ENCODE measurements around the gene FOXO3.

DNA sequence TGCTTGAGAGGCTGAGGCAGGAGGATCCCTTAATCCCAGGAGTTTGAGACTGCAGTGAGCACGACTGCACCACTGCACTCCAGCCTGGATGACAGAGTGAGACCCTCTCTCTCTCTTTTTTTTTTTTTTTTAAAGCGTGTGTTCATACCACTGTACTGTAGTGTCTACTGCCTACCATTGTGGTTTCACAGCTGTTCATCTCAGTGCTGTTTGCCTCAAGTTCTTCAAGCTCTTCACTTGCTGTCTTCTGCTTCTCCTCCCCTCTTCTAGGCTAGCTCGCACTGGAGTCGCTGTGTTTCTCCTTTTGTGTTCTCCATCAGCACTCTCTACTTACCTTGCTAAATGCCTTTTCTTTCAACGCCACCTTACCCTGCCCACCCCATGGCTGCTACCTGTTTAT, 7.4 kb downstream of the FOXO3 start:
- TF ChIP-seq, protein P1, sequence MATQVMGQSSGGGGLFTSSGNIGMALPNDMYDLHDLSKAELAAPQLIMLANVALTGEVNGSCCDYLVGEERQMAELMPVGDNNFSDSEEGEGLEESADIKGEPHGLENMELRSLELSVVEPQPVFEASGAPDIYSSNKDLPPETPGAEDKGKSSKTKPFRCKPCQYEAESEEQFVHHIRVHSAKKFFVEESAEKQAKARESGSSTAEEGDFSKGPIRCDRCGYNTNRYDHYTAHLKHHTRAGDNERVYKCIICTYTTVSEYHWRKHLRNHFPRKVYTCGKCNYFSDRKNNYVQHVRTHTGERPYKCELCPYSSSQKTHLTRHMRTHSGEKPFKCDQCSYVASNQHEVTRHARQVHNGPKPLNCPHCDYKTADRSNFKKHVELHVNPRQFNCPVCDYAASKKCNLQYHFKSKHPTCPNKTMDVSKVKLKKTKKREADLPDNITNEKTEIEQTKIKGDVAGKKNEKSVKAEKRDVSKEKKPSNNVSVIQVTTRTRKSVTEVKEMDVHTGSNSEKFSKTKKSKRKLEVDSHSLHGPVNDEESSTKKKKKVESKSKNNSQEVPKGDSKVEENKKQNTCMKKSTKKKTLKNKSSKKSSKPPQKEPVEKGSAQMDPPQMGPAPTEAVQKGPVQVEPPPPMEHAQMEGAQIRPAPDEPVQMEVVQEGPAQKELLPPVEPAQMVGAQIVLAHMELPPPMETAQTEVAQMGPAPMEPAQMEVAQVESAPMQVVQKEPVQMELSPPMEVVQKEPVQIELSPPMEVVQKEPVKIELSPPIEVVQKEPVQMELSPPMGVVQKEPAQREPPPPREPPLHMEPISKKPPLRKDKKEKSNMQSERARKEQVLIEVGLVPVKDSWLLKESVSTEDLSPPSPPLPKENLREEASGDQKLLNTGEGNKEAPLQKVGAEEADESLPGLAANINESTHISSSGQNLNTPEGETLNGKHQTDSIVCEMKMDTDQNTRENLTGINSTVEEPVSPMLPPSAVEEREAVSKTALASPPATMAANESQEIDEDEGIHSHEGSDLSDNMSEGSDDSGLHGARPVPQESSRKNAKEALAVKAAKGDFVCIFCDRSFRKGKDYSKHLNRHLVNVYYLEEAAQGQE (IDR thresholded peaks at IDR 0.05; ENCODE audit: borderline replicate concordance in 1 of 2, low read depth in 1 of 2, low read length in 2 of 2), result no peak
- TF ChIP-seq, protein P2, sequence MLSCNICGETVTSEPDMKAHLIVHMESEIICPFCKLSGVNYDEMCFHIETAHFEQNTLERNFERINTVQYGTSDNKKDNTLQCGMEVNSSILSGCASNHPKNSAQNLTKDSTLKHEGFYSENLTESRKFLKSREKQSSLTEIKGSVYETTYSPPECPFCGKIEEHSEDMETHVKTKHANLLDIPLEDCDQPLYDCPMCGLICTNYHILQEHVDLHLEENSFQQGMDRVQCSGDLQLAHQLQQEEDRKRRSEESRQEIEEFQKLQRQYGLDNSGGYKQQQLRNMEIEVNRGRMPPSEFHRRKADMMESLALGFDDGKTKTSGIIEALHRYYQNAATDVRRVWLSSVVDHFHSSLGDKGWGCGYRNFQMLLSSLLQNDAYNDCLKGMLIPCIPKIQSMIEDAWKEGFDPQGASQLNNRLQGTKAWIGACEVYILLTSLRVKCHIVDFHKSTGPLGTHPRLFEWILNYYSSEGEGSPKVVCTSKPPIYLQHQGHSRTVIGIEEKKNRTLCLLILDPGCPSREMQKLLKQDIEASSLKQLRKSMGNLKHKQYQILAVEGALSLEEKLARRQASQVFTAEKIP (CRISPR knock-in tag; IDR thresholded peaks at IDR 0.05; ENCODE audit: borderline replicate concordance), result no peak
- TF ChIP-seq, protein P3, sequence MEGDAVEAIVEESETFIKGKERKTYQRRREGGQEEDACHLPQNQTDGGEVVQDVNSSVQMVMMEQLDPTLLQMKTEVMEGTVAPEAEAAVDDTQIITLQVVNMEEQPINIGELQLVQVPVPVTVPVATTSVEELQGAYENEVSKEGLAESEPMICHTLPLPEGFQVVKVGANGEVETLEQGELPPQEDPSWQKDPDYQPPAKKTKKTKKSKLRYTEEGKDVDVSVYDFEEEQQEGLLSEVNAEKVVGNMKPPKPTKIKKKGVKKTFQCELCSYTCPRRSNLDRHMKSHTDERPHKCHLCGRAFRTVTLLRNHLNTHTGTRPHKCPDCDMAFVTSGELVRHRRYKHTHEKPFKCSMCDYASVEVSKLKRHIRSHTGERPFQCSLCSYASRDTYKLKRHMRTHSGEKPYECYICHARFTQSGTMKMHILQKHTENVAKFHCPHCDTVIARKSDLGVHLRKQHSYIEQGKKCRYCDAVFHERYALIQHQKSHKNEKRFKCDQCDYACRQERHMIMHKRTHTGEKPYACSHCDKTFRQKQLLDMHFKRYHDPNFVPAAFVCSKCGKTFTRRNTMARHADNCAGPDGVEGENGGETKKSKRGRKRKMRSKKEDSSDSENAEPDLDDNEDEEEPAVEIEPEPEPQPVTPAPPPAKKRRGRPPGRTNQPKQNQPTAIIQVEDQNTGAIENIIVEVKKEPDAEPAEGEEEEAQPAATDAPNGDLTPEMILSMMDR (CRISPR knock-in tag; IDR thresholded peaks at IDR 0.05), result no peak
- TF ChIP-seq YY1 (IDR thresholded peaks at IDR 0.05; ENCODE audit: insufficient read depth, insufficient replicate concordance, low read depth, low read length), result no peak
- TF ChIP-seq ZNF619 (CRISPR knock-in tag; IDR thresholded peaks at IDR 0.05), result no peak
- no peak for TF ChIP-seq SMC3 (IDR thresholded peaks at IDR 0.05; ENCODE audit: low read length)
- no peak for TF ChIP-seq MTA3 (CRISPR knock-in tag; IDR thresholded peaks at IDR 0.05)
- TF ChIP-seq MIER3 (CRISPR knock-in tag; IDR thresholded peaks at IDR 0.05; ENCODE audit: borderline replicate concordance), result no peak
- no peak for TF ChIP-seq EZH2 (conservative IDR thresholded peaks at IDR 0.05; ENCODE audit: low read depth, low read length)
